ENCODE results near the gene OTOGL. TPM values are rescaled to one million over a fixed set of nuclear protein-coding genes. Genes with fewer than 3 reads are reported as not detected.

OTOGL gene
- total RNA-seq, 1 donor from 2014 or later, result 0.51 TPM

- Mint-ChIP-seq H3K27ac (no peak overlapping the region), H3K4me3 (no peak overlapping the region), H3K4me1 (peaks cover 25% of the 10 kb centered on the region), H3K27me3 (ENCODE audit: low read depth) (no peaks in the 10 kb centered on the region), H3K36me3 (no peaks in the 10 kb centered on the region), H3K9me3 (no peaks in the 10 kb centered on the region)
- TF ChIP-seq, protein P1, sequence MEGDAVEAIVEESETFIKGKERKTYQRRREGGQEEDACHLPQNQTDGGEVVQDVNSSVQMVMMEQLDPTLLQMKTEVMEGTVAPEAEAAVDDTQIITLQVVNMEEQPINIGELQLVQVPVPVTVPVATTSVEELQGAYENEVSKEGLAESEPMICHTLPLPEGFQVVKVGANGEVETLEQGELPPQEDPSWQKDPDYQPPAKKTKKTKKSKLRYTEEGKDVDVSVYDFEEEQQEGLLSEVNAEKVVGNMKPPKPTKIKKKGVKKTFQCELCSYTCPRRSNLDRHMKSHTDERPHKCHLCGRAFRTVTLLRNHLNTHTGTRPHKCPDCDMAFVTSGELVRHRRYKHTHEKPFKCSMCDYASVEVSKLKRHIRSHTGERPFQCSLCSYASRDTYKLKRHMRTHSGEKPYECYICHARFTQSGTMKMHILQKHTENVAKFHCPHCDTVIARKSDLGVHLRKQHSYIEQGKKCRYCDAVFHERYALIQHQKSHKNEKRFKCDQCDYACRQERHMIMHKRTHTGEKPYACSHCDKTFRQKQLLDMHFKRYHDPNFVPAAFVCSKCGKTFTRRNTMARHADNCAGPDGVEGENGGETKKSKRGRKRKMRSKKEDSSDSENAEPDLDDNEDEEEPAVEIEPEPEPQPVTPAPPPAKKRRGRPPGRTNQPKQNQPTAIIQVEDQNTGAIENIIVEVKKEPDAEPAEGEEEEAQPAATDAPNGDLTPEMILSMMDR (IDR thresholded peaks at IDR 0.05; ENCODE audit: unreplicated experiment), result no peak
- no peak for DNase-seq (ENCODE audit: low spot score in 2 of 2, unreplicated experiment in 2 of 2)
Observed at GRCh38 chr12:80200414-80200813, 101.1 kb downstream of the OTOGL start.

DNA sequence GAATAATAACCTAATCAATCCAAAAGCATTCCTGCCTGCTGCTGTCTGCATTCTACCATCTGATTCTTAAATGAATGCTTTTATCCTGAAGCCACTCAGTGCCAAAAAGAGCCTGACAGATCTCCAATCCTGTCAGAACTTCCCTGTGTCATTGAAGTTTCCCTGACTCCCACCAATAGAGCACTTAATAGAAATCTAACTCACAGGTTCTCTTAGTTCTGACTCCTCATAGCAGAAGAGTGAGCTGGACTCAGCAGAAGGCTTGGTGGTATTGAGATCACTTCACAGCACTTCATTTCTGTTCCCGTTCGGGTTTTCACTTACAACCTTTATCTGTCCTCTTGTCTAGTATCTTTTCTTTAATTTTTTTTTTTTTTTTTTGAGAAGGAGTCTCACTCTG is 102.6 kb downstream of the OTOGL start:
- no peaks in the 10 kb centered on the region for H3K27me3 Mint-ChIP-seq (ENCODE audit: low read depth)
- H3K4me1 Mint-ChIP-seq, result peaks cover 21% of the 10 kb centered on the region
- DNase-seq (ENCODE audit: low spot score in 2 of 2, unreplicated experiment in 2 of 2), result no peak
- no peaks in the 10 kb centered on the region for H3K36me3 Mint-ChIP-seq
- no peak overlapping the region for H3K4me3 Mint-ChIP-seq
- H3K27ac Mint-ChIP-seq, result no peak overlapping the region
- no peaks in the 10 kb centered on the region for H3K9me3 Mint-ChIP-seq
- TF ChIP-seq, protein P1 (IDR thresholded peaks at IDR 0.05; ENCODE audit: unreplicated experiment), result no peak

DNA sequence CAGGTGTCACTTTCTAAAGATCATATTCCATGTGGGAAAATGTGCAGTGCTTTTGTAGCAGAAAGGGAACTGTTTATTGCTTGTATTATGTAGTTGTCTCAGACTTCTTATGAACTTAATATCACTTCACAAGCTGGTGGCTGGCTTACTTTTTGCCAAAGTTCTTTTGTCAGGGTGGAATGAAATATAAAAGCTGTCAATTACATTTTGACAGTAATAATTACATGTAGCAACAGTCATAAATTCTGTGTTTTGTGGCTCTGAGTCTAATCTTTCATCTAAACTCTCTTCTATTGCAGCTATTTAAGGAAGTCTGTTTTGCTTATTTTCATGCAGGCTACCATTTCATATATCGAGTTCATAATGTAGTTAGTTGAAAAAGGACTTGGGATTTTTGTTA is 106.6 kb downstream of the OTOGL start:
- no peak overlapping the region for H3K27ac Mint-ChIP-seq
- no peak overlapping the region for H3K4me3 Mint-ChIP-seq
- TF ChIP-seq, protein P1 (IDR thresholded peaks at IDR 0.05; ENCODE audit: unreplicated experiment), result no peak
- H3K4me1 Mint-ChIP-seq, result peaks cover 25% of the 10 kb centered on the region
- no peaks in the 10 kb centered on the region for H3K36me3 Mint-ChIP-seq
- H3K9me3 Mint-ChIP-seq, result no peaks in the 10 kb centered on the region
- no peaks in the 10 kb centered on the region for H3K27me3 Mint-ChIP-seq (ENCODE audit: low read depth)
- DNase-seq (ENCODE audit: low spot score in 2 of 2, unreplicated experiment in 2 of 2), result no peak

DNA sequence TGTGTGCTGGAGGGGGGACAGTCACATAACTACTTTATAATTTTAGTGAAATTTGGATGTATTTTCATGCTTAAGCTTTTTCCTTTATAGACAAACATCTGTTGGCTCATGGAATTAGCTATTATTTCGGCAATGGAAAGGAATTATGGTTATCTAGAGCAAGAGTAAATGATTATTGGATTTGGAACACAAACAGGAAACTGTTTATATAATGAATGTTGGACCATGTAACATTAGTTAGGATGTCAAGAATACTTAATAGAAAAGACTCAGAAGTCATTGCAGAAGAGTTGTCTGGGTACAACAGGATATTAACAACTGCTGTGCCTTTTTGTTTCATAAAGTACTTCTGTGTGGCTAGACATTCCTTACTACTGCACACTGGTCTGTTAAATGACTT is 108.7 kb downstream of the OTOGL start:
- no peak overlapping the region for H3K27ac Mint-ChIP-seq
- H3K9me3 Mint-ChIP-seq, result no peaks in the 10 kb centered on the region
- H3K4me3 Mint-ChIP-seq, result no peak overlapping the region
- H3K27me3 Mint-ChIP-seq (ENCODE audit: low read depth), result no peaks in the 10 kb centered on the region
- TF ChIP-seq, protein P1 (IDR thresholded peaks at IDR 0.05; ENCODE audit: unreplicated experiment), result no peak
- no peak for DNase-seq (ENCODE audit: low spot score in 2 of 2, unreplicated experiment in 2 of 2)
- peaks cover 40% of the 10 kb centered on the region for H3K4me1 Mint-ChIP-seq
- no peaks in the 10 kb centered on the region for H3K36me3 Mint-ChIP-seq

- Mint-ChIP-seq H3K36me3 (no peaks in the 10 kb centered on the region), H3K9me3 (no peaks in the 10 kb centered on the region), H3K4me3 (no peak overlapping the region), H3K4me1 (peaks cover 39% of the 10 kb centered on the region), H3K27me3 (ENCODE audit: low read depth) (no peaks in the 10 kb centered on the region), H3K27ac (peak overlapping the region; percentile 41)
- TF ChIP-seq, protein P1 (IDR thresholded peaks at IDR 0.05; ENCODE audit: unreplicated experiment), result no peak
- no peak for DNase-seq (ENCODE audit: low spot score in 2 of 2, unreplicated experiment in 2 of 2)
Observed at GRCh38 chr12:80211671-80212070, 112.3 kb downstream of the OTOGL start.

Data from mesothelial cell of epicardium (in vitro differentiated cells).